Measurements from ENCODE around the gene RBM20.

DNA sequence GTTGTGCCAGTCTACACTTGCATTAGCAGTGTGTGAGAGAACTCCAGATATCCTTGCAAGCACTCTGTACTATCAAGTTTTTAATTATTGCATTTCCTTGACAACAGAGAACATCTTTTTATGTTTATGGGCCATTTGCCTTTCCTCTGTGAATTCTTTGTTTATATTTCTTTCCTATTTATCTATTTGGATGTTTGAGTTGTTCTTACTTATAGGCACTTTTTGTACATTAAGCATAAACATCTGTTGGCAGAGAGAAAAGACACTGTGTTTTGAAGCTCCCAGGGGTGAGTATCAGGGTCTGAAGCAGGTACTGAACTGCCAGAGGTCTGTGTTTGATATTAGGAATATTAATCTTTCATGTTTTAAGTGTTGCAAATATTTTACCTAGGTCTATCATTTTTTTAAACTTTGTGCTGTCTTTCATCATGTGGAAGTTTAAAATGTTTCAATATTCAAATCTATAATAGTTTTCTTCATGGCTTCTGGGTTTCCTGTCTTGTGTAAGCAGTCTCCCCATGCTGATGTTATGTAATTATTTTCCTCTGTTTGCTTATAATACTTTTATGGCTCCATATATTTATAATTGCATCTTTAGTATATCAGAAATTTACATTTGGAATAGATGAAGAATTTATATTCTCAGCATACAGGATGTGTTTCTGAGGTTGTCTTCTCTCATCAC, 209.9 kb downstream of the RBM20 start:
- TF ChIP-seq RCOR1 (conservative IDR thresholded peaks at IDR 0.05; ENCODE audit: low read depth, low read length) (no peak), EZH2 (IDR thresholded peaks at IDR 0.05; ENCODE audit: borderline replicate concordance, control insufficient read depth, low read depth, low read length) (no peak), CHD1 (IDR thresholded peaks at IDR 0.05; ENCODE audit: low read depth, low read length) (no peak), POLR2AphosphoS5 (IDR thresholded peaks at IDR 0.05; ENCODE audit: low read length) (no peak), BHLHE40 (IDR thresholded peaks at IDR 0.05; ENCODE audit: borderline replicate concordance in 1 of 2, low read depth in 2 of 2, low read length in 1 of 2) (no peak)
- TF ChIP-seq, protein P1, sequence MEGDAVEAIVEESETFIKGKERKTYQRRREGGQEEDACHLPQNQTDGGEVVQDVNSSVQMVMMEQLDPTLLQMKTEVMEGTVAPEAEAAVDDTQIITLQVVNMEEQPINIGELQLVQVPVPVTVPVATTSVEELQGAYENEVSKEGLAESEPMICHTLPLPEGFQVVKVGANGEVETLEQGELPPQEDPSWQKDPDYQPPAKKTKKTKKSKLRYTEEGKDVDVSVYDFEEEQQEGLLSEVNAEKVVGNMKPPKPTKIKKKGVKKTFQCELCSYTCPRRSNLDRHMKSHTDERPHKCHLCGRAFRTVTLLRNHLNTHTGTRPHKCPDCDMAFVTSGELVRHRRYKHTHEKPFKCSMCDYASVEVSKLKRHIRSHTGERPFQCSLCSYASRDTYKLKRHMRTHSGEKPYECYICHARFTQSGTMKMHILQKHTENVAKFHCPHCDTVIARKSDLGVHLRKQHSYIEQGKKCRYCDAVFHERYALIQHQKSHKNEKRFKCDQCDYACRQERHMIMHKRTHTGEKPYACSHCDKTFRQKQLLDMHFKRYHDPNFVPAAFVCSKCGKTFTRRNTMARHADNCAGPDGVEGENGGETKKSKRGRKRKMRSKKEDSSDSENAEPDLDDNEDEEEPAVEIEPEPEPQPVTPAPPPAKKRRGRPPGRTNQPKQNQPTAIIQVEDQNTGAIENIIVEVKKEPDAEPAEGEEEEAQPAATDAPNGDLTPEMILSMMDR (IDR thresholded peaks at IDR 0.05 in 2 of 3, conservative IDR thresholded peaks at IDR 0.05 in 1 of 3; ENCODE audit: control insufficient read depth in 2 of 3, extremely low read depth in 1 of 3, insufficient read depth in 1 of 3, low read depth in 3 of 3, low read length in 3 of 3) = no peak
- TF ChIP-seq, protein P2, sequence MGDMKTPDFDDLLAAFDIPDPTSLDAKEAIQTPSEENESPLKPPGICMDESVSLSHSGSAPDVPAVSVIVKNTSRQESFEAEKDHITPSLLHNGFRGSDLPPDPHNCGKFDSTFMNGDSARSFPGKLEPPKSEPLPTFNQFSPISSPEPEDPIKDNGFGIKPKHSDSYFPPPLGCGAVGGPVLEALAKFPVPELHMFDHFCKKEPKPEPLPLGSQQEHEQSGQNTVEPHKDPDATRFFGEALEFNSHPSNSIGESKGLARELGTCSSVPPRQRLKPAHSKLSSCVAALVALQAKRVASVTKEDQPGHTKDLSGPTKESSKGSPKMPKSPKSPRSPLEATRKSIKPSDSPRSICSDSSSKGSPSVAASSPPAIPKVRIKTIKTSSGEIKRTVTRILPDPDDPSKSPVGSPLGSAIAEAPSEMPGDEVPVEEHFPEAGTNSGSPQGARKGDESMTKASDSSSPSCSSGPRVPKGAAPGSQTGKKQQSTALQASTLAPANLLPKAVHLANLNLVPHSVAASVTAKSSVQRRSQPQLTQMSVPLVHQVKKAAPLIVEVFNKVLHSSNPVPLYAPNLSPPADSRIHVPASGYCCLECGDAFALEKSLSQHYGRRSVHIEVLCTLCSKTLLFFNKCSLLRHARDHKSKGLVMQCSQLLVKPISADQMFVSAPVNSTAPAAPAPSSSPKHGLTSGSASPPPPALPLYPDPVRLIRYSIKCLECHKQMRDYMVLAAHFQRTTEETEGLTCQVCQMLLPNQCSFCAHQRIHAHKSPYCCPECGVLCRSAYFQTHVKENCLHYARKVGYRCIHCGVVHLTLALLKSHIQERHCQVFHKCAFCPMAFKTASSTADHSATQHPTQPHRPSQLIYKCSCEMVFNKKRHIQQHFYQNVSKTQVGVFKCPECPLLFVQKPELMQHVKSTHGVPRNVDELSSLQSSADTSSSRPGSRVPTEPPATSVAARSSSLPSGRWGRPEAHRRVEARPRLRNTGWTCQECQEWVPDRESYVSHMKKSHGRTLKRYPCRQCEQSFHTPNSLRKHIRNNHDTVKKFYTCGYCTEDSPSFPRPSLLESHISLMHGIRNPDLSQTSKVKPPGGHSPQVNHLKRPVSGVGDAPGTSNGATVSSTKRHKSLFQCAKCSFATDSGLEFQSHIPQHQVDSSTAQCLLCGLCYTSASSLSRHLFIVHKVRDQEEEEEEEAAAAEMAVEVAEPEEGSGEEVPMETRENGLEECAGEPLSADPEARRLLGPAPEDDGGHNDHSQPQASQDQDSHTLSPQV (IDR thresholded peaks at IDR 0.05) = no peak

Measured in GM12878 (cell line).